GM19438 (cell line): ENCODE measurements around the gene KIRREL3.

ENCODE experiments used
- ATAC-seq: cut with Tn5 transposase; IDR thresholded peaks from one replicate; pipeline ENCODE4 v1.9.1; 2021; ENCODE audit warnings: low read depth; ENCODE audit not compliant: unreplicated experiment

The KIRREL3 gene

DNA sequence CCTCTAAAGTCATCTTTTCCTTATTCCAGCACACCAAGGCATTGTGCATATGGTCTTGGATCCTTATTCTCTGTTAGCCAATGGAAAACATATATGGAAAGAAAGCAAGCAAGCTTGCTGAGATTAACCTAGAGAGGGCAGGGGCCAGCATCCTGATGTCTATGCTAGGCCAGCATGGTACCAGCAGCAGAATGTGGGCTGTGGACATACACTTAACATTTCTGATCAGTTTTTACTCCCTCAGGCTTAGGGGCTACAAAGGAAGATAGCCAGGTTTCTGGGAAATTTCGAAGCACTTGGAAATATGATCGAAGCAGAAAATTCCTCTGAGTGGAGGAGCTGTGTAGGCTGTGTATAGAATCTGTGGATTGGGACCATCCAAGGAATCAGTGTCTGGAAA, 578.1 kb downstream of the KIRREL3 start:
- no peak for ATAC-seq

- ATAC-seq, result no peak
These were observed 579.3 kb downstream of the KIRREL3 start for GRCh38 chr11:126421271-126421671.

GRCh38 chr11:126420698-126421256, 579.8 kb downstream of the KIRREL3 start:
- ATAC-seq, result no peak

DNA sequence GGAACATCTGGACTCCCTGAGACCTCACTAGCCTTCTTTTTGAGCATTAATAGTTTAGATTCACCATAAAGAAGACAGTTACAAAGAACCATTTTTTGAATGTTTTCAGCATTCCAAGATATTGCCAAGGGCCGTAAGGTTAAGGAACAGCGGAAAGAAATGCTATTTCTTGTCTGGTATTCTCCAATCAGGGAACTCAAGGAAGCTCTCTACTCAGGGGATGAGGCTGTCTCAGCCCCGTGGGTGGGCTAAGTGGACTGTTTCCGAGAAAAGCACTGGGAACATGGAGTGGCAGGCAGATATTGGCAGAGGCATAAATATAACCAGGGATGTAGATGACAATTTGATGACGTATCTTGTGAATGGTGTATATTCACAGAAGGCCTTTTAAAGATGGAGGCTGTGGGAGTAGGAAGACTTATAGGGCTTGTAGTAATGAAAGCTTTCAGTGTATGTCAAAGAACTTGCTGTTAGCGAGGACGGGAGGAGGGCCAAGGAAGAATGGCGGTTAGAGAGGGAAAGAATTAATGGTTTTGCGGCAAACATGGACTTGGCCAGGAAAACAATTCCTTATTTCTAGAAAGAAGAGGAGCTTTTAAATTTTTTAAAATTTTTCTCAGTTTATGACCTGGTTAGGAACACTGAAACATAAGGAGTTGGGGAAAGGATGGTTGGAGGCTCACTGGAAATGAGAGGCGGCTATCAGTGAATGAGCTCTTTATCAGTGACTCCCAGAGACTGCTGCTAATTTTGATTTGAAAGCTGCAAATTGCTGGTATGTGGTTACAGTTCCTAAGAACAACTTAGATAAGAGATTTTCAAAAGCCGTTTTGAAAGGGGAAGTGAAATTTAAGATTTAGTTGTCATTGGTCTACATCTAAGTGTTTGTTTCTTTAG, 580.5 kb downstream of the KIRREL3 start:
- ATAC-seq, result peak; percentile 78

DNA sequence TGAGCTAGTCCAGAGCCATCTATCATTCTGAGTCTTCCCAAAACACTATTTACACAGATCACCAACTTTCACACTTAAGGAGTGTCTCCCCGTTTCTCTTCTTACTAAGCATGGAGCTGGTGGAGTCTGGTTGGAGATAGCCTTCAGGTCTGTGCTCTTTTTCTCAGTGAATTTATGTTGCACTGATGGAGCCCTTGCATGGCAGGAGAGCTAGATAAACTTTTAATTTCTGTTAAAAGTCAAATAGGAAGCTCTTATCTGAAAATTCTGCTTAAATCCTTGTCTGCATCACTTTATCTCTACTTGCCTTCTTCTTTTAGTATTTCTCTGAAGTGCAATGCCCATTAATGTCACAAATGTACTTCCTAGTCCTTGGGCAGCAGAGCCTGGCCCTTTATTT, 581.7 kb downstream of the KIRREL3 start:
- ATAC-seq, result no peak

DNA sequence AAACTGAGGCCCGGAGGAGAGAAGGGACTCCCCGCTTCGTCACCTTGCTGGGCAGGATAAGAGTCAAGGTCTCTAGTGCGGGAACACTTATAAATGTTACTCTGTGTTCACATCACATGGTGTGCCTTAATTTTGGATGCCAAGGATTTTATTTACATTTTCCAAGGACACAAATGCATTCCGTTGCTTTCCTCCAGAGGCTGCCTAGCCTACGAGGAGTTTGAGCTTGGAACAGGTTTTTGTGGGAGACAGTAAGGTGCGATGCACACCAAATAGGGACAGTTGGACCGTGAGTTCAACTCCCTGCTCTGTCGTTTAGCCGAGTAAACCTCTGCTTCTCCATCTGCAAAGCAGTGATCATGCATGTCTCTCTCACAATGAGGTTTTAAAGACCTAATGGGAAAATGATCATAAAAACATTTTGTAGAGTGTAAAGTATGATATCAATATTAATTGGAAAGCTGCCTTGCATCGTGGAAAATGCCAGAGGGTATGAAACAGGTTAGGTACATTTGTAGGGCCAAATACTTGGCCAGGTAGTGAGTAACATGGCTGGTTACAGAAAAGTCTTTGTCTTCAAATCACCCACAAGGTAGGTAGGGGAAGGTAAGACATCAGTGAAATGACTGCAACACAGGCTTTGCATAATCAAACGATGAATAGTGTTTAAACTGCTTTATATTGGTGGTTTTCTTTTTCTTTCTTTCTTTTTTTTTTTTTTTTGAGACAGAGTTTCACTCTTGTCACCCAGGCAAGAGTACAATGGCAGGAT, 583.3 kb downstream of the KIRREL3 start:
- no peak for ATAC-seq

GRCh38 chr11:126416542-126417090, 584.0 kb downstream of the KIRREL3 start:
- peak; percentile 78 for ATAC-seq

GRCh38 chr11:126415669-126416420, 584.7 kb downstream of the KIRREL3 start:
- no peak for ATAC-seq

- no peak for ATAC-seq
These were observed 585.4 kb downstream of the KIRREL3 start for GRCh38 chr11:126415128-126415527.

GRCh38 chr11:126414615-126415014, 586.0 kb downstream of the KIRREL3 start:
- no peak for ATAC-seq

DNA sequence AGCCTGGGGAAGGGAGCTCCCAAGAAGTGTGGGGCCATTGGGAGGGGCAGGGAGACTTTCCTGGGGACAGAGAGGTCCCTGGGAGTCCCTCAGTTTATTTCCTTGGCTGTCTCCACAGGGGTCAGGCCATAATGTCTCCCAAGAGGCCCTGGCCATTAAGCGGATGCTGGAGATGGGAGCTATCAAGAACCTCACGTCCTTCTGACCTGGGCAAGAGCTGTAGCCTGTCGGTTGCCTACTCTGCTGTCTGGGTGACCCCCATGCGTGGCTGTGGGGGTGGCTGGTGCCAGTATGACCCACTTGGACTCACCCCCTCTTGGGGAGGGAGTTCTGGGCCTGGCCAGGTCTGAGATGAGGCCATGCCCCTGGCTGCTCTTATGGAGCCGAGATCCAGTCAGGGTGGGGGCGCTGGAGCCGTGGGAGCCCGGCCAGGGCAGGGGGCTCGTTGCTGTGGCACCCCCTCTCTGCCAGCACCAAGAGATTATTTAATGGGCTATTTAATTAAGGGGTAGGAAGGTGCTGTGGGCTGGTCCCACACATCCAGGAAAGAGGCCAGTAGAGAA, 586.6 kb downstream of the KIRREL3 start:
- no peak for ATAC-seq

DNA sequence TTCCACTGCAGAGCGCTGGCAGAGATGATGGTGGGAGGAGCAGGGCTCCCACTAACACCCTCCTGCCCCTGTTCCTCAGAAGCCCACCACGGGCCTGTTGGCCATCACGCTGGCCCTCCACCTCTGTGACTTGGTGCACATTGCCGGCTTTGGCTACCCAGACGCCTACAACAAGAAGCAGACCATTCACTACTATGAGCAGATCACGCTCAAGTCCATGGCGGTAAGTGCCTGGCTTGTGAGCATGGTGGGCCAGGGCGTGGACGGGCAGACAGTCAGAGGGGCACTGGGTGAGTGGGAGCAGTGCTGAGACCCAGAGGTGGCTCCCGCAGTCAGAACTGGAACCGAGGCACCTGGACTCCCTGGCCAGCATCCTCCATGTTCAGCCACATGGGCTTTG, 587.1 kb downstream of the KIRREL3 start:
- ATAC-seq, result no peak

DNA sequence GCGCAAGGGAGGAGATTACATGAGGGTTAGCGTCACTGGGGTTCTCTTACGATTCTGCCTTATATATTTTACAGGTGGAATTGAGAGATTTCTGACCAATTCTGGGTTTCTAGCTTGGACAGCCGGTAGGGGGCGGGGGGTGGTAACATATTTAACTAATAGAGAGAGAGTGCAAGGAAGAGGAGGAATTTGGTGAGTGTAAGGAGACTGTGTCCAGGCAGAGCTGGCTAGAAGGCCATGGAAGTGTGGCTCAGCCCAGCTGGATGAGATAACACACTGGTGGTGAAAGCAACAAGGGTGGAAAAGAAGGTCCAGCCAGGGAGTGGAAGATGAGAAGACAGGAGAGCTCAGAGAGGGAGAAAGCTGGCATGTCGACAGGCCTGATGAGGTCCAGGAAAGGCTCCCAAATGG, 588.6 kb downstream of the KIRREL3 start:
- ATAC-seq, result no peak

GRCh38 chr11:126410649-126411048, 589.9 kb downstream of the KIRREL3 start:
- ATAC-seq, result no peak

- no peak for ATAC-seq
These were observed 591.0 kb downstream of the KIRREL3 start for GRCh38 chr11:126409620-126409985.

- ATAC-seq, result no peak
These were observed 591.5 kb downstream of the KIRREL3 start for GRCh38 chr11:126408901-126409619.

- no peak for ATAC-seq
These were observed 592.1 kb downstream of the KIRREL3 start for GRCh38 chr11:126408496-126408895.

DNA sequence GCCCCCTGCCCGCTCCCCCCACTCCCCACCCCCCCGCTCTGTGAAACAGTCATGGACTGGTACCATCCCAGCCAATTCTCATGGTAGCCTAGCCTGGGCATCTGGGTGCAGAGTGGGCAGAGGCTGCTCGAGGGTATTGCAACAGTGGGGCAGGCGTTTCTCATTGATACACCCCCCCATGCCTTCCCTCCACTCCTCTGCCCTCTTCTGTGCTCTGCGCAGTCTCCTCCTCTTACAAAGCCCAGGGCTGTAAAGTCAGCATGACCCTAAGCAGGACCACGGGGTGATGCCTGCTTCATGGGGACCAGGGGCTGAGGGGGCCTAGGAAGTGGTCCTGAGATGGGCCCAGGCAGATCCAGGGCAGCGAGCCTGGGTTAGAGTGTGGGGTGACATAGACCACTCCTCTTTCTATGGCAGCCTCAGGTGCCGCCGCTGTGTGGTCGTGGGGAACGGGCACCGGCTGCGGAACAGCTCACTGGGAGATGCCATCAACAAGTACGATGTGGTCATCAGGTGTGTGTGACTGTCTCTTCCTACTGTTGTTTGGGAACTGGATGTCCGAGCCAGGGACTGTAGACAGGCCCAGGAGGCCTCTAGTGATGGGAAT, 592.8 kb downstream of the KIRREL3 start:
- no peak for ATAC-seq

DNA sequence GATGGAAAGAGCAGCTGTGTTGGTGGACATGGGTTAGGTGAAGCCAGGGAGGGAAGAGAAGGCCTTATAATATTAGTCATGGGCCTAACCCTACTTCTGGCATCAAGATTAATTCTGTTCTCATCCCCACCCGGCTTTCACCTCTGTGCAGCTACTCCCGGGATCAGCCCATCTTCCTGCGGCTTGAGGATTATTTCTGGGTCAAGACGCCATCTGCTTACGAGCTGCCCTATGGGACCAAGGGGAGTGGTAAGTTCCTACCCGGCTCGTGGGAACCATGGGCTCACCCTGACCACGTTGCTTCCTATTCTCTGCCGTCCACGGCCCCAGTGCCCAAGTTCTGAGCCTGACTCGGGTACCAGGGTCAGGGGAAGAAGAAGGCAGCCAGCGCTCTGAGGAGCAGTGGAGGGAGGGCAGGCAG, 593.5 kb downstream of the KIRREL3 start:
- no peak for ATAC-seq
